ENCODE measurements around the gene ZNF785.
"Not testable (repeated sequence)": the region's sequence is repeated elsewhere in the genome, so short reads cannot be mapped to it uniquely, and the experiment has no call there.

The ZNF785 gene

DNA sequence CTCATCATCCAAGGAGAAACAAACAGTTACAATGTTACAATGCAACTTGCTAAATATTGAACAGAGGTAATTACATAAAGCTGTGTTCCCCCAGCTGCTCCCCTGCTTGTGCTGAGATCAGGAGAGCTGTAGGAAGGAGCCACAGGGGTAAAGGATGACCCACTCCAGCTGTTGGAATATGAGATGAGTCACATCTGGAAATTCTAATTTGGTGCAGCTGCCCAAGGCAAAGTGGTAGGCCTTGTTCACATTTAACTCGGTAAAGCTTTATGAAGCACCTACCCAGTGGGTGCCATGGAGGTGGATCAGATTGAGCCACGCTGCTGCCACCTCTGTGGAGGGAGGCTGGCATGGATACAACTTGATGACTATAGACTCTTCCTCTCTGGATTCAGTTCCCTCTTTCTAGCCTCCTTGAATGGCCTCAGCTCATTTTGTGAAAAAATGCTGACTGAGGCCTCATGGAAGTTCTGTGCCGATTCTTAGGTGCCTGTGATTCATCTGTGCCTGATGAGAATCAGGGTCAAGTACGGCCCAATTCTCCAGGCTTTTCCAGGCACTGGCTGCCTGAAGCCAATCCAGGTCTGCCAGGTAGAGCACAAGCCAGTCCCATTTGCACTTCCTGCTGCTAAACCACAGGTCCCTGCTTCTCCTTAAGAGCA is 17.2 kb upstream of the ZNF785 start:
- no peak for DNase-seq (ENCODE audit: low spot score)

GRCh38 chr16:30601966-30602365 is 16.5 kb upstream of the ZNF785 start:
- DNase-seq (ENCODE audit: low spot score): no peak

DNA sequence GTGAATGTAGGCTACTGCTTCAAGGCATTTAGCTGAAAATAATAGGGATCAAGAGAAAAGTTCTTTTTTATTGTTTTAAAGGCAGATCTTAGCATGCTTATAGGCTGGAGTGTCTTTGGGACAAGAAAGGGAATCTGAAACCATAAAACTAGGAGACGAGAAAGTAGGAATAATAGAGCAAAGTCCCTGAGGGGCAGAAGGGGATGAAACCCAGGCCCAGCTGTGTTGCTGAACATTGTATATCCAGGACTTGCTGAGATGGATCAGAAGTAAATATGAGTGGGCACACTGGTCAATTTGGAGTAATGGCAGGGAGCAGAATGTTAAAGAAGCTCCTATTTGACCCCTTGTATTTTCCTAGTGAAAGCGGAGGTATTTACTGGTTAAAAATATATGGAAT is 15.4 kb upstream of the ZNF785 start:
- no peak for DNase-seq (ENCODE audit: low spot score)

- no peak for DNase-seq (ENCODE audit: low spot score)
These were observed 14.7 kb upstream of the ZNF785 start for GRCh38 chr16:30600215-30600614.

- DNase-seq (ENCODE audit: low spot score): no peak
These were observed 7.4 kb upstream of the ZNF785 start for GRCh38 chr16:30592871-30593270.

GRCh38 chr16:30590869-30591268 is 5.4 kb upstream of the ZNF785 start:
- not testable (repeated sequence) for DNase-seq (ENCODE audit: low spot score)

DNA sequence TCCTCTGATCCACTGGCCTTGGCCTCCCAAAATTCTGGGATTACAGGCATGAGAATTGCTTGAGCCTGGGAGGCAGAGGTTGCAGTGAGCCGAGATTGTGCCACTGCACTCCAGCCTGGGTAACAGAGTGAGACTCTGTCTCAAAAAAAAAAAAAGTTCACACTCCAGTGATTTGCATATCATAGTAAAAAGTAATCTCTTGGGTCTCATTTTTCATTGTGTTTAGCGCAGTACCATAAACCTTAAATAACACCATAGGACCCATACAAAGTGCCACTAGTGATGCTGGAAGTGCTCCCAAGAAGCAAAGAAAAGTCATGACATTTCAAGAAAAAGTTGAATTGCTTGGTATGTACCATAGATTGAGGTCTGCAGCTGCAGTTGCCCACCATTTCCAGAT is 4.1 kb upstream of the ZNF785 start:
- not testable (repeated sequence) for DNase-seq (ENCODE audit: low spot score)

GRCh38 chr16:30588651-30589050 is 3.2 kb upstream of the ZNF785 start:
- DNase-seq (ENCODE audit: low spot score): no peak

DNA sequence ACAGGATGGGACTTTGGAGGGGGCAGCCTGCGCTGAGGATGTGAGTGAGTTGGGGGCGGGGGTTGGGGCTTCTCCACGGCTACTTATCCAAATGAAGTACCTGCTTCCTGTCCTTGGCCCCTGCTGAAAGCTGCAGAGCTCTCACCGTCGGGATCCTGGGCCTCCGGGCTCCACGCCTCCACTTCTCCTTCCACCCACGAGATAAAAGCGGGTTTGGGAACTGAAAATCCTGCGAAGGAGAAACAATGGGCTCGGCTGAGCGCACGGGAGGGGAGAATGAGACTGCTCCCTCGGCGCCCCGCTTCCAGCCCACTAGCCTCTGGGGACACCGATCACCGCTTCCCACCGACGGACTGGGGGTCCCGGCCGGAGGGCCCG is 486 bp downstream of the ZNF785 start:
- DNase-seq (ENCODE audit: low spot score): no peak

DNA sequence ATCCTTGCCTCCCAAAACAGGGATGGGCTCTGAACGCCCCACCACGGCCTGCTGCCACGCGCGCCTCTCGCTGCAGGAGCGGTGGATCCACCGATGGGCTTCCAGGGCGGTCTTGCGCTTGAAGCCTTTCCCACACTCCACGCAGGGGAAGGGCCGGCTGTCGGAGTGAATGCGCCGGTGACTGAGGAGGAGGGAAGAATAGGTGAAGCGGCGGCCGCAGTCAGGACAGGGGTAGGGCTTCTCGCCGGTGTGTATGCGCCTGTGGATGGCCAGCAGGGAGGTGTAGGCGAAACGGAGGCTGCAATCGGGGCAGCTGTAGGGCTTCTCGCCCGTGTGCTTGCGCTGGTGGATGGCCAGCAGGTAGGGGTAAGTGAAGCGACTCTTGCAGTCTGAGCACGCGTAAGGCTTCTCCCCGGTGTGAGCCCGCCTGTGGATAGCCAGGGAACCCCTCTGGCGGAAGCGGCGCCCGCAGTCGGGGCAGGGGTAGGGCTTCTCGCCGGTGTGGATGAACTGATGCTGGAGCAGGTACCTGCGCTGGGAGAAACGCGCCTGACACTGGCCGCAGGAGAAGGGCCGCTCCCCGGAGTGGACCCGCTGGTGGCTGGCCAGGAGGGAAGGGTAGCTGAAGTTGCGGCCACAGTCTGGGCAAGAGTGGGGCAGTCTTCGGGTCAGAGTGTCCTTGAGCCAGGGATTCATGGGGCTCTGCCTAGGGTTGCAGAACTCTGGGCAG is 2.7 kb downstream of the ZNF785 start:
- no peak for DNase-seq (ENCODE audit: low spot score)

DNA sequence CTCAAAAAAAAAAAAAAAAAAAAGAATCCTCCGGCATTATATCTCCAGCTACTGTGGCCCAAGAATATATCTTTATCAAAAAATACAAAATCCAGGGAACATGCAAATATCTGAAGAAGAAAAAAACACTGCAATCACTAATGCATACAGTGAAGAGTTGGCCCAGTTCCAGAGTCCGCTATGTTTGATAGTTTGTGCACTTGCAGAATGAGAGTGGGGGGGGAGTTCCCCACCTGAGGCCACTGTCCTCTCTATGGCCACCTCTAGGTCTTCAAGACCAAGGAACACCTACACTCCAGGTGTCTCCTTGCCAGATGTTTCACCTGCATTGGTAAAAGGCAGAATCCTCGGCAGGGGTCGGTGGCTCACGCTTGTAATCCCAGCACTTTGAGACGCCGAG is 4.0 kb downstream of the ZNF785 start:
- DNase-seq (ENCODE audit: low spot score): no peak

GRCh38 chr16:30574678-30575077 is 10.8 kb downstream of the ZNF785 start:
- DNase-seq (ENCODE audit: low spot score): no peak

- peak; percentile 98 for DNase-seq (ENCODE audit: low spot score)
These were observed 13.8 kb downstream of the ZNF785 start, which contains the start of gene ZNF688 for GRCh38 chr16:30571445-30572322. Gene ZNF688 (minus strand): TSS chr16:30571714. CDS start chr16:30571629, 85 bp downstream.

DNA sequence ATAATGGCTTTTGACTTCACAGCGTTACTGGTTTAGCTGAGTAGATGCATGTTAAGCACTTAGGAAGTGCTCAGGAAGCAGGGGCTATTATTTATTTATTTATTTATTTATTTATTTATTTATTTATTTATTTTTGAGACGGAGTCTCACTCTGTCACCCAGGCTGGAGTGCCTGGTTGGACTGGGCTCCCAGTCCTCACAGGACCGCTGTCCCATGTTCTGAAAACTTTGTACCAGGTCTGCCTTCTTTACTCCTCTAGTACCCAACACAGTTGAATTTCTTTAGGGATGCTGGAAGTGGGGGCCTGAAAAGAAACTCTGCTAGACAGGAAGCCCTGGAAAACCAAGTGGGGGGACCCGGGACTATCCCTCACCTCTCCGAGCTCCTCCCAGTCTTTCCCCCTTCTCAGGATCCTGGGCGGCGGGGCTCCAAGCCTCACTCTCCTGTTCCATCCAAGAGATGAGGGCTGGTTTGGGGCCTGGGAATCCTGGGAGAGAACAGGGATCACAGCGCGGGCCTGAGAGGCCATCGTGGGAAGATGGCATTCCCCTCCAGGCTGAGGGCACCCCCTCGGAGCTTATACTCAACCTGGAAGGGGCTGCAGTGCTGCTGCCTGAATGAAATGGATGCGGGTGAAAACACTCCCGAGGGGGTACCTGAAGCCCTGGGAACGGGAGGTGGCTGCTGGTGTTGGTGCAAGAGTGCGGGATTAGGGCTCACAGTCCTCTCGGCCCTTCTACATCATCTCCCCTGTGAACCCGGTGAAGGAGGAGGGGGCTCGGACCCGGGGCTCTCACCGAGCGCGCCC is 14.7 kb downstream of the ZNF785 start:
- no peak for DNase-seq (ENCODE audit: low spot score)

GRCh38 chr16:30569746-30570635 is 15.5 kb downstream of the ZNF785 start:
- no peak for DNase-seq (ENCODE audit: low spot score)

DNA sequence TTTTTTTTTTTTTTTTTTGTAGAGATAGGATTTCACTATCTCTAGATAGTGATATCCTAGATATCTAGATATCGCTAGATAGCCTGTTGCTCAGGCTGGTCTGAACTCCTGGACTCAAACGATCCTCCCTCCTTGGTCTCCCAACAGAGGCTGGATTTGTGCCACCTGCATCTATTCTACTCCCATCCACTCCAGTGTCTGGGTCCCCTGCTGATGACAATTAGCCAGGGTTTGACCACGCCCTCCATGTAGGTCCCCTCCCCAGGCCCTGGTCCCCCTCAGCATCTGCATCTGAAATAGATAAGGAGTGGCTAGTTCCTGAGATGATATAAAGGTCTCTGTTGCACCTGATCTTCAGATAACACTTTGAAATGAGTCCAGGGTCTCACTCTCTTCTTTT is 16.2 kb downstream of the ZNF785 start:
- DNase-seq (ENCODE audit: low spot score): no peak

DNA sequence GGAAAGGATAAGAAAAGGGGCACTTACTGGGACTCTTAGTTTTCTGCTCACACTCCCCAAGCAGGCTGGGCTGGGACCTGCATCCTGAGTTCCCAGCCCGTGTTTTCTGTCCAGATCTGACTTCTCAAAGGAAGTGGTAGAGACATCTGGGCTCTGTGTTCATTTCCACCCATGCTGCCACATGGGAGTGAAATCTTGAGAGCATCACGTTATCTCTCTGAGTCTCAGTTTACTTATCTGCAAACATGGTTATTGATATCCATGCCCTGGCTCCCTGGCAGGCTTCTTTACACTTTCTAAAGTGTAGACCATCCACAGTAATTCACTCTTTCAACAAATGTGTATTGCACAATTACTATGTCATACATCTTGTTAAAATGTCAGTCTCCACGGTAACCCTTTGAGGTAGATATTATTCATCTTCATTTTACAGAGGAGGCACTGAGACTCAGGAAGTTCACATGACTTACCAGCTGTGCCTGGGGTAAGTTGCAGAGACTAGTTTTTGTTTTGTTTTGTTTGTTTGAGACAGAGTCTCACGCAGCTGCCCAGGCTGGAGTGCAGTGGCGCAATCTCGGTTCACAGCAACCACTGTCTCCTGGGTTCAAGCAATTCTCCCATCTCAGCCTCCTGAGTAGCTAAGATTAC is 17.4 kb downstream of the ZNF785 start:
- DNase-seq (ENCODE audit: low spot score): peak; percentile 78

- DNase-seq (ENCODE audit: low spot score): peak; percentile 68
These were observed 18.1 kb downstream of the ZNF785 start for GRCh38 chr16:30567160-30567990.

GRCh38 chr16:30566531-30566930 is 19.0 kb downstream of the ZNF785 start:
- no peak for DNase-seq (ENCODE audit: low spot score)

Data from CD4-positive, alpha-beta T cell treated with Interleukin-15 for 4 hours (primary cell).